ENCODE results near the gene FARP1.

Gene FARP1

GRCh38 chr13:98422046-98422445 lies 279.2 kb downstream of the FARP1 start:
- no peak for DNase-seq (ENCODE audit: low spot score)

- DNase-seq (ENCODE audit: low spot score) = no peak
Measured at GRCh38 chr13:98423417-98423816, 280.5 kb downstream of the FARP1 start.

GRCh38 chr13:98427331-98427995 lies 284.6 kb downstream of the FARP1 start:
- DNase-seq (ENCODE audit: low spot score) = no peak

- DNase-seq (ENCODE audit: low spot score) = no peak
Measured at GRCh38 chr13:98428256-98428966, 285.5 kb downstream of the FARP1 start.

DNA sequence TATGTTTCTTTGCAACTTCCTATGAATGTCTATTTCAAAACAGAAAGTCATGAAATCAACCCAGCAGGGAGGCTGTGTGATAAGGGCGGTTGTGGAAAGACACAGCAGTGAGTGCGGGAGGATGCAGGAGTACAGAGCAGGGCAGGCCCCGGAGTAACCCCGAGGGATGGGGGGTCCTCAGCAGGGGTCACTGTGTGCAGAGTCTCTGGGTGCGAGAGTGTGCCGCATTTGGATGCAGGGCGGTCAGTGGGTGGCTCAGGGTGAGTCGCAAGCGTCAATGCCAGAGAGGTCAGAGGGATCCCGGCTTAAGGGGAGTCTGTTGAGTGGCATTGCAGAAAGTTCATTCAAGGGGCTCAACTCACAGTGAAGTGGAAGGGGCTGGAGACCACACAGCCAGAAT lies 286.2 kb downstream of the FARP1 start:
- DNase-seq (ENCODE audit: low spot score) = no peak

- DNase-seq (ENCODE audit: low spot score) = no peak
Measured at GRCh38 chr13:98429531-98429930, 286.6 kb downstream of the FARP1 start.

DNA sequence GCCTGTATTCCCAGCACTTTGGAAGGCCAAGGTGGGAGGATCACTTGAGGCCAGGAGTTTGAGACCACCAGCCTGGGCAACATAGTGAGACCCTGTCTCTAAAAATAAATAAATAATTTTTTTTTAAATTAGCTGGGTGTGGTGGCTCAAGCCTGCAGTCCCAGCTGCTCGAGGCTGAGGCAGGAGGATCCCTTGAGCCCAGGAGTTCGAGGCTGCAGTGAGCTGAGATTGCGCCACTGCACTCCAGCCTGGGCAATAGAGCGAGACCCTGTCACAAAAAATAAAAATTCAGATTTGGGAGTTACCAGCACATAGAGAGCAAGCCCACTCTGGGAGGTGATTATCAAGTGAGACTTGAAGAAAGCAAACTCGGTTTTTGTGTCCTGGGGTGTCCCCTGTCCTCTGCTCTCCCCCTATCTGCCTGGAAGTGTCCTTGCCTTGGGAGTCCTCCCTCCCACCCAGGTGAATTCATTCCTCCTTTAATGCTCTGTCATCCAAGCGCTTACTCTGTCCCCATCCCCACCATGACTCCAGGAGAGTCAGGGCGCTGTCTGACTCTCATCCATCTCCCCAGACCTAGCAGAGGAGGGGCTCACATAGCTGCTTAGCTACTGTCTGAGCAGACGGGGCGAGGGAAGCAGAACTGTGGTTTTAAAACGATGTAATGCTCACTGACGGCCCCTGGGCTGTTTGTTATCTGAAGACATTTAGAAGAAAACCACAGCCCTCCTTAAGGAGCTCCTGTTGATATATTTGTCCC lies 287.3 kb downstream of the FARP1 start:
- DNase-seq (ENCODE audit: low spot score) = no peak

DNA sequence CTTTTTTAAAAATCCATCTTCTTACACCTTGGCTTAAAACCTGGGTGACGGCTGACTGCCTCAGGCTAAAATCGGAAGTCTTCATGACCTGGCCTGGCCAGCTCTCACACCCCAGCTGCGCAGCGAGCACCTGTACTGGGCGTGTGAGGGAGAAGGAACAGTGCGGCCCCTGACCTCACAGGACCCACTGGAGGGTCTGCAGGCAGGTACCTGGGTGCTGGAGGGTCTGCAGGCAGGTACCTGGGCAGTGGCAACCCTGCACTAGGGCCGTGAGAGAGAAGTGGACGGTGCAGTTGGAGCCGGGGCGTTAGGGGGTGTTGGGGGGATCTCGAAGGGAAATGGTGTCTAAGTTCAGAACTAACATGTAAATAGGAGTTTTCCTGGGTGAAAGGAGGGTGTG lies 289.7 kb downstream of the FARP1 start:
- no peak for DNase-seq (ENCODE audit: low spot score)

- DNase-seq (ENCODE audit: low spot score) = no peak
Measured at GRCh38 chr13:98433654-98434053, 290.8 kb downstream of the FARP1 start.

DNA sequence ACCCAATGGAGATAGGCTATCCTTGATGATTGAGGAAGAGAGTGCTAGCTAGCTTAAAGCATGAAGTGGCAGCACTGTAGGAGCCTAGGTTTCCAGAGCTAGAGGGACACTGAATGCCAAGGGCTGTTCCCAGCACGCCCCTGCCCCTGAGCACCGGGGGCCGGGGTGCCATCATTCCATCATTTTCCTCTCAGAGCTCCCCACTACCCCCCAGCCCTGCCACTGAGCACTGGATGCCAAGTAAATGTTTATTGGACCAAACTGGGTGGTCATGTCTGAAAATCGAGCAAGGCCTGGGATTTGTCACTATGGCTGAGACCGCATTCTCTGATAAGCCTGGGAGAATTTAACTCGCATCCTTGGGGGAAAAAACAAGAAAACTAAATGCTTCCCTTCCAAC lies 291.2 kb downstream of the FARP1 start:
- no peak for DNase-seq (ENCODE audit: low spot score)

- no peak for DNase-seq (ENCODE audit: low spot score)
Measured at GRCh38 chr13:98435376-98435775, 292.5 kb downstream of the FARP1 start.

- DNase-seq (ENCODE audit: low spot score) = no peak
Measured at GRCh38 chr13:98436233-98436910, 293.5 kb downstream of the FARP1 start.

GRCh38 chr13:98438246-98439125 lies 295.6 kb downstream of the FARP1 start:
- DNase-seq (ENCODE audit: low spot score) = no peak

DNA sequence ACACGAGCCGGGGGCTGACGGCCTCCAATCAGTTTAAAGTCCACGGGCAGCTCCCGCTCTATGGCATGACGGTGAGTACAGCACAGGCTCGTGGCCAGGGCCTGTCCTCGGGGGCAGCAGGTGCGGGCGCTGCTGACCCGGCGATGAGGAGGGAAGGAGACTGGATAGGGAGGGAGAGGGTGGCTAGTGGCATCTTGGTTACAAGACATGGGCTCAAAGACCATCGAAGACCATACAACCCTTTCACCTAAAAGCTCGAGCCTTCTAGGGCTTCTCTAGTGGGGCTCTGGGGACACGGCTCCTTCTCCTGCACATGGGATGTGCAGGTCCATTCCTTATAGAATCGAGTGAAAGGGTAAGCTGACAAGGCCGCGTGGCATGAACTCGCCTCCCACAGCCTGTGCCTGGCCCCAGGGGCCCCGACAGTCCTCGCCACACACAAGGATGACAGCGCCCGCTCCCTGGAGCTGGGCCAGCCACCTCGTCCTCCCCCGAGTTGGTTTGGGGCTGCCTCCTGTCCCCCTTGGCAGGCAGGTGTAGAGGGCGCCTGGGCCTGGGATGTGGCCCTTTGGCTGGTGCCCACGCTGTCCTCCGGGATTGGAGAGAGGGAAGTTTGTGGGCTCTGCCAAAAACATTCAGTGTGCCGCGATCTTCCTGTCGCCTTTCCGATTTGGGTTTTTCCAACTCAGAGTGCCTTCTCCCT lies 296.4 kb downstream of the FARP1 start:
- no peak for DNase-seq (ENCODE audit: low spot score)

- DNase-seq (ENCODE audit: low spot score) = no peak
Measured at GRCh38 chr13:98439896-98440295, 297.0 kb downstream of the FARP1 start.

- DNase-seq (ENCODE audit: low spot score) = no peak
Measured at GRCh38 chr13:98440390-98441055, 297.6 kb downstream of the FARP1 start.

GRCh38 chr13:98441056-98441676 lies 298.3 kb downstream of the FARP1 start:
- no peak for DNase-seq (ENCODE audit: low spot score)

DNA sequence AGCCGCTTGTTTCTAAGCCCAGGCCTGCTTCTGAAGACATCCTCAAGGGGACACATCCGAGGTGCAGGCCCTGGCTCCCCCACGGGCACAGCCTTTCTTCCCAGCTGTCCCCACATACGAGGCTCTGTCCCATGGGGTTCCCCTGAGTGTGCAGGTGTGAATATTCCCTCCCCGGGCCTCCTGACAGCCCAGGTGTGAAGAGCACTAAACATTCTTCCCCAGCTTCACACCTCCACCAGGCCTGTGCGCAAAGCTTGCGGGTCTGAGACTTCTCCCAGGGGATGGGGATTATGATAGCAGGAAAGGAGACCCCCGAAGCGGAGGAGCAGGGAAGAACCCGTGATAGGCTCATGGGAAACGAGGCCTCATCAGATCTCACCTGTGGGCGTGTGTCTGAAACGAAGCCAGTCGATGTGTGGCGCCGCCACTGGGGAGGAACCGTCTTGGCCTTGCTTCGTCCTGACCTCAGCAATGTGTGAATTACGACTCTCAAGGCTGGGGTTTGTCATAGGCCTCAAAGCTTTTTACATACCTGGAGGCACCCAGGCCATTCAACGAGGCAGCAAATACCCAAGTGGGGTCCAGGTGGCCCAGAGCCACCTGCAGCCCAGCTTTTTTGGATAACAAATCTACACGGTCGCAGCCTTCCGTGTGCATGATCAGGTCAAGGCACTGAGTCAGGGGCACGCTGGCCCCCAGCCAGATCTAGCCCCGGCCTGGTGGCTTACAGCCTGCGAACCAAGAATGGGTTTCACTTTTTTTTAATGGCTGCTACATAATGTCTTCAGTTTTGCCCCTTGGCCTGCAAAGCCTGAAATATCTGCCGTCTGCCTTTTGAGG lies 299.7 kb downstream of the FARP1 start:
- no peak for DNase-seq (ENCODE audit: low spot score)

DNA sequence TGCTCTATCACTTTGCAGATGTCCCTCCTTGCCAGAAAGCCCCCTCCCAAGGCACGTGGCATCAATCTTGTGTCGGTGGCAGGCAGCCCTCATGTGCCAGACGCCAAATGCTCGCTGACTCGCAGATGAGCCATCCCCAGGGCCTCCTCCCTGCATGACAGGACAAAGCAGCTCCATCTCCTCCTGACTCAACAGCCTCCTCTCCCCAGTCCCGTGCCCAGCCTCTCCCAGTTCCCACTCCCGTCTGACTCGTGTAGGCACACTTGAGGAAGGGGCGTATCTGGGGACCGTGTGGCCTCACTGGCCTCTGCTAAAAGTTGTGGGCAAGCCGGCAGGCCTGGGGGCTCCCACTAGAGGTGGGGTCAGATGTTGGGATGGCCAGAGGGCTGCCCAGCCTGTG lies 300.4 kb downstream of the FARP1 start:
- no peak for DNase-seq (ENCODE audit: low spot score)
